ENCODE data around the gene BORCS6.

DNA sequence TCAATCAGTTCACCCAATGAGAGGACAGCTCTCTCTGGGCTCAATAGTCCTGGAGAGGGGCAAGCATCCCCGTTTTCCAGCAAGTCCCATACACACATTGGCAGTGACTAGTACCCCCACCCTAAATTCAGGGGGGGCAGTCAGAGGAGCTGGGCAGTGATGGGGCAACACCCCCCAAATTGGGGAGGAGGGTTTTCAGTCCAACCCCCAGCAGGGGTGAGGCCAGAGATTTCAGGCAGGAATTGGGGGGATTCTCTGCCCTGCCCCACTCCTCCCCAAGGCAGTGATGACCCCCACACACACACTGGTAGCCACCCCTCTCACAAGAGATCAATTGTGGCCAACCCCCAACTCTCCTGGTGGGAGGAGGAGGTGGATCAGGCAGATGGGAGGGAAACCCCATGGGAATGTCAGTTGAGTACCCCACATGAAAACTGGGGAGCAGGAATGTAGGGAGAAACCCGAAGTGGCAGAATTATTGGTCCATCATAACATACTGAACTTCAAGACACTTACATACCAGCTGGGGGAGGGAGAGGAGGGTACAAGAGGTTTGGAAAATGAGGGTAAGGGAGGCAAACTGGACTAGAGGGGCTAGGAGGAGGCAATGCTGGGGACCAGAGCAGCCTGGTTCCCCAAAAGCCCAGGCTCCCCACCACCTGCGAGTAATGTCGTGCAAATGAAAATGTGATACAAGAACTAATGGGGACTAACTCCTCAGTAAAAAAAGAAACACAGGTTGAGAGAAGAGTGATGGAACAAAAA is 30.3 kb downstream of the BORCS6 start:
- TF ChIP-seq POLR2A (IDR thresholded peaks at IDR 0.05): no peak
- TF ChIP-seq, protein P1, sequence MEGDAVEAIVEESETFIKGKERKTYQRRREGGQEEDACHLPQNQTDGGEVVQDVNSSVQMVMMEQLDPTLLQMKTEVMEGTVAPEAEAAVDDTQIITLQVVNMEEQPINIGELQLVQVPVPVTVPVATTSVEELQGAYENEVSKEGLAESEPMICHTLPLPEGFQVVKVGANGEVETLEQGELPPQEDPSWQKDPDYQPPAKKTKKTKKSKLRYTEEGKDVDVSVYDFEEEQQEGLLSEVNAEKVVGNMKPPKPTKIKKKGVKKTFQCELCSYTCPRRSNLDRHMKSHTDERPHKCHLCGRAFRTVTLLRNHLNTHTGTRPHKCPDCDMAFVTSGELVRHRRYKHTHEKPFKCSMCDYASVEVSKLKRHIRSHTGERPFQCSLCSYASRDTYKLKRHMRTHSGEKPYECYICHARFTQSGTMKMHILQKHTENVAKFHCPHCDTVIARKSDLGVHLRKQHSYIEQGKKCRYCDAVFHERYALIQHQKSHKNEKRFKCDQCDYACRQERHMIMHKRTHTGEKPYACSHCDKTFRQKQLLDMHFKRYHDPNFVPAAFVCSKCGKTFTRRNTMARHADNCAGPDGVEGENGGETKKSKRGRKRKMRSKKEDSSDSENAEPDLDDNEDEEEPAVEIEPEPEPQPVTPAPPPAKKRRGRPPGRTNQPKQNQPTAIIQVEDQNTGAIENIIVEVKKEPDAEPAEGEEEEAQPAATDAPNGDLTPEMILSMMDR (IDR thresholded peaks at IDR 0.05): no peak
